GM12878 (cell line): ENCODE measurements around the gene MRPL32. TPM values are rescaled to one million over a fixed set of nuclear protein-coding genes. Genes with fewer than 3 reads are reported as not detected.
A peak's percentile ranks its signal among the peaks of the same experiment; 100 is the strongest.

Experiments used
- BCL11A ChIP-seq: IDR thresholded peaks from 2 replicates; pipeline ENCODE4 v1.6.1; 2011; ENCODE audit warnings: low read depth, low read length
- BCLAF1 ChIP-seq: fragments of 450-650 bp; IDR thresholded peaks from 2 replicates; pipeline ENCODE4 v1.6.1; 2017; ENCODE audit warnings: antibody characterized with exemption, mild to moderate bottlenecking, moderate library complexity
- EGR1 ChIP-seq, 2 experiments: IDR thresholded peaks; 1 replicate in 1 of 2; 2 replicates in 1 of 2; pipeline ENCODE4 v1.6.1; 2011 to 2012; ENCODE audit warnings: low read depth in 2 of 2, low read length in 2 of 2, borderline replicate concordance in 1 of 2, mild to moderate bottlenecking in 1 of 2, moderate library complexity in 1 of 2
- ESRRA ChIP-seq: IDR thresholded peaks from 2 replicates; pipeline ENCODE4 v1.6.1; 2012; ENCODE audit warnings: mild to moderate bottlenecking, low read length, improper control_type of control experiment
- FOS ChIP-seq: IDR thresholded peaks from 3 replicates; pipeline ENCODE4 v1.6.1; 2011; ENCODE audit warnings: borderline replicate concordance; ENCODE audit not compliant: insufficient read length; ENCODE audit errors: extremely low read depth
- HDAC6 ChIP-seq: fragments of 200-600 bp; sonication (generic); IDR thresholded peaks from one replicate; pipeline ENCODE4 v1.8.0; 2017; ENCODE audit warnings: antibody characterized with exemption; ENCODE audit not compliant: unreplicated experiment
- NBN ChIP-seq: fragments of 450-650 bp; IDR thresholded peaks from 2 replicates; pipeline ENCODE4 v1.6.1; 2016
- NRF1 ChIP-seq: conservative IDR thresholded peaks from 2 replicates; pipeline ENCODE4 v1.6.1; 2011; ENCODE audit warnings: mild to moderate bottlenecking, low read depth, low read length, improper control_type of control experiment
- POLR2AphosphoS5 ChIP-seq: IDR thresholded peaks from 2 replicates; pipeline ENCODE4 v1.6.1; 2011; ENCODE audit warnings: mild to moderate bottlenecking, low read length, inconsistent platforms
- SPI1 ChIP-seq: IDR thresholded peaks from 2 replicates; pipeline ENCODE4 v1.6.1; 2011; ENCODE audit warnings: low read depth, mild to moderate bottlenecking, low read length, moderate library complexity, borderline replicate concordance; ENCODE audit not compliant: insufficient read depth
- TAF1 ChIP-seq: IDR thresholded peaks from 2 replicates; pipeline ENCODE4 v1.6.1; 2011; ENCODE audit warnings: mild to moderate bottlenecking, low read depth, low read length, borderline replicate concordance
- TCF7 ChIP-seq: IDR thresholded peaks from 2 replicates; pipeline ENCODE4 v1.6.1; 2014; ENCODE audit warnings: antibody characterized with exemption, borderline replicate concordance
- ZNF274 ChIP-seq: IDR thresholded peaks from one replicate; pipeline ENCODE4 v1.8.0; 2011; ENCODE audit not compliant: insufficient read length, insufficient read depth
- polyA plus RNA-seq, 11 experiments: library from polyadenylated mRNA; depleted of rRNA in 4 of 11; unstranded in 6 of 11; stranded (reverse) in 5 of 11; fragments of >200 nt; fragmentation: Nextera tagmentation in 4 of 11; fragmentation: Illumina TruSeq in 1 of 11; extraction: Ambion mirVana in 4 of 11; extraction: Trizol in 1 of 11; gene quantifications; 1 replicate in 1 of 11; 2 replicates in 10 of 11; pipeline versions ENCODE4 v1.2.1 to v1.2.3, GENCODE V29; 2011 to 2016; ENCODE audit warnings: inconsistent platforms in 2 of 11, missing spikeins in 2 of 11, low read depth in 1 of 11
- total RNA-seq, 4 experiments: library from RNA; depleted of rRNA in 3 of 4; stranded (reverse); fragments of >200 nt in 3 of 4; fragmentation: Illumina TruSeq in 1 of 4; extraction: Trizol in 1 of 4; gene quantifications; 2 replicates each; pipeline versions ENCODE4 v1.2.1 to v1.2.3, GENCODE V29; 2013 to 2021
- TF ChIP-seq, protein P1 (sequence below), 3 experiments: IDR thresholded peaks in 2 of 3; conservative IDR thresholded peaks in 1 of 3; 2 replicates each; pipeline ENCODE4 v1.5.1; 2011; ENCODE audit warnings: low read depth in 3 of 3, low read length in 3 of 3, mild to moderate bottlenecking in 3 of 3, control low read depth in 2 of 3, moderate library complexity in 2 of 3, inconsistent platforms in 1 of 3, mixed read lengths in 1 of 3; ENCODE audit not compliant: control insufficient read depth in 2 of 3, insufficient read depth in 1 of 3; ENCODE audit errors: extremely low read depth in 1 of 3
- TF ChIP-seq, protein P2 (sequence below): IDR thresholded peaks from 2 replicates; pipeline ENCODE4 v1.6.1; 2011; ENCODE audit warnings: borderline replicate concordance, low read depth, mild to moderate bottlenecking, moderate library complexity, low read length; ENCODE audit not compliant: insufficient read depth, poor library complexity, severe bottlenecking
- TF ChIP-seq, protein P3 (sequence below): IDR thresholded peaks from 2 replicates; pipeline ENCODE4 v1.6.1; 2012; ENCODE audit warnings: low read length, inconsistent platforms
- TF ChIP-seq, protein P4 (sequence below): IDR thresholded peaks from 2 replicates; pipeline ENCODE4 v1.6.1; 2011; ENCODE audit warnings: borderline replicate concordance, low read depth, mild to moderate bottlenecking, moderate library complexity, mixed read lengths, low read length; ENCODE audit not compliant: insufficient read depth; ENCODE audit errors: extremely low read length

MRPL32 gene
- total and polyA plus RNA-seq, 10 of the 15 experiments (the other 5 are each of a cell fraction or from before 2014, with no cell fraction given): 65.3 to 339 (median 112) TPM

GRCh38 chr7:42940985-42941847 is 9.0 kb downstream of the MRPL32 start (continued):
- TF ChIP-seq BCLAF1 (no peak), HDAC6 (no peak), ESRRA (no peak), NRF1 (no peak), BCL11A (no peak), ZNF274 (no peak), POLR2AphosphoS5 (no peak), TCF7 (no peak), TAF1 (no peak), NBN (0 out of 2 replicates have a peak, but pooled peaks have one; percentile 20), FOS (no peak), SPI1 (peak; percentile 73; the same call in 1 of the 2 replicates), EGR1 (IDR thresholded peaks at IDR 0.05; ENCODE audit: borderline replicate concordance in 1 of 2, low read depth in 2 of 2, low read length in 2 of 2) (no peak)
- TF ChIP-seq, protein P1, sequence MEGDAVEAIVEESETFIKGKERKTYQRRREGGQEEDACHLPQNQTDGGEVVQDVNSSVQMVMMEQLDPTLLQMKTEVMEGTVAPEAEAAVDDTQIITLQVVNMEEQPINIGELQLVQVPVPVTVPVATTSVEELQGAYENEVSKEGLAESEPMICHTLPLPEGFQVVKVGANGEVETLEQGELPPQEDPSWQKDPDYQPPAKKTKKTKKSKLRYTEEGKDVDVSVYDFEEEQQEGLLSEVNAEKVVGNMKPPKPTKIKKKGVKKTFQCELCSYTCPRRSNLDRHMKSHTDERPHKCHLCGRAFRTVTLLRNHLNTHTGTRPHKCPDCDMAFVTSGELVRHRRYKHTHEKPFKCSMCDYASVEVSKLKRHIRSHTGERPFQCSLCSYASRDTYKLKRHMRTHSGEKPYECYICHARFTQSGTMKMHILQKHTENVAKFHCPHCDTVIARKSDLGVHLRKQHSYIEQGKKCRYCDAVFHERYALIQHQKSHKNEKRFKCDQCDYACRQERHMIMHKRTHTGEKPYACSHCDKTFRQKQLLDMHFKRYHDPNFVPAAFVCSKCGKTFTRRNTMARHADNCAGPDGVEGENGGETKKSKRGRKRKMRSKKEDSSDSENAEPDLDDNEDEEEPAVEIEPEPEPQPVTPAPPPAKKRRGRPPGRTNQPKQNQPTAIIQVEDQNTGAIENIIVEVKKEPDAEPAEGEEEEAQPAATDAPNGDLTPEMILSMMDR (IDR thresholded peaks at IDR 0.05 in 2 of 3, conservative IDR thresholded peaks at IDR 0.05 in 1 of 3; ENCODE audit: control insufficient read depth in 2 of 3, extremely low read depth in 1 of 3, insufficient read depth in 1 of 3, low read depth in 3 of 3, low read length in 3 of 3): peak; percentile 87 to 92 (median 91)
- TF ChIP-seq, protein P2, sequence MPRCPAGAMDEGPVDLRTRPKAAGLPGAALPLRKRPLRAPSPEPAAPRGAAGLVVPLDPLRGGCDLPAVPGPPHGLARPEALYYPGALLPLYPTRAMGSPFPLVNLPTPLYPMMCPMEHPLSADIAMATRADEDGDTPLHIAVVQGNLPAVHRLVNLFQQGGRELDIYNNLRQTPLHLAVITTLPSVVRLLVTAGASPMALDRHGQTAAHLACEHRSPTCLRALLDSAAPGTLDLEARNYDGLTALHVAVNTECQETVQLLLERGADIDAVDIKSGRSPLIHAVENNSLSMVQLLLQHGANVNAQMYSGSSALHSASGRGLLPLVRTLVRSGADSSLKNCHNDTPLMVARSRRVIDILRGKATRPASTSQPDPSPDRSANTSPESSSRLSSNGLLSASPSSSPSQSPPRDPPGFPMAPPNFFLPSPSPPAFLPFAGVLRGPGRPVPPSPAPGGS: no peak
- TF ChIP-seq, protein P3, sequence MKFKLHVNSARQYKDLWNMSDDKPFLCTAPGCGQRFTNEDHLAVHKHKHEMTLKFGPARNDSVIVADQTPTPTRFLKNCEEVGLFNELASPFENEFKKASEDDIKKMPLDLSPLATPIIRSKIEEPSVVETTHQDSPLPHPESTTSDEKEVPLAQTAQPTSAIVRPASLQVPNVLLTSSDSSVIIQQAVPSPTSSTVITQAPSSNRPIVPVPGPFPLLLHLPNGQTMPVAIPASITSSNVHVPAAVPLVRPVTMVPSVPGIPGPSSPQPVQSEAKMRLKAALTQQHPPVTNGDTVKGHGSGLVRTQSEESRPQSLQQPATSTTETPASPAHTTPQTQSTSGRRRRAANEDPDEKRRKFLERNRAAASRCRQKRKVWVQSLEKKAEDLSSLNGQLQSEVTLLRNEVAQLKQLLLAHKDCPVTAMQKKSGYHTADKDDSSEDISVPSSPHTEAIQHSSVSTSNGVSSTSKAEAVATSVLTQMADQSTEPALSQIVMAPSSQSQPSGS: no peak
- TF ChIP-seq, protein P4, sequence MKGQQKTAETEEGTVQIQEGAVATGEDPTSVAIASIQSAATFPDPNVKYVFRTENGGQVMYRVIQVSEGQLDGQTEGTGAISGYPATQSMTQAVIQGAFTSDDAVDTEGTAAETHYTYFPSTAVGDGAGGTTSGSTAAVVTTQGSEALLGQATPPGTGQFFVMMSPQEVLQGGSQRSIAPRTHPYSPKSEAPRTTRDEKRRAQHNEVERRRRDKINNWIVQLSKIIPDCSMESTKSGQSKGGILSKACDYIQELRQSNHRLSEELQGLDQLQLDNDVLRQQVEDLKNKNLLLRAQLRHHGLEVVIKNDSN: no peak
